OCI-LY1 (cell line): ENCODE measurements around the gene SEL1L3.

ENCODE experiments used
- EZH2 ChIP-seq: fragments of 200-600 bp; sonication (generic), shearing (Covaris generic); IDR thresholded peaks from 2 replicates; pipeline ENCODE4 v1.8.0; 2017; ENCODE audit warnings: borderline replicate concordance, mixed run types, mild to moderate bottlenecking, antibody characterized with exemption, low read length, moderate library complexity, mixed read lengths
- TF ChIP-seq, protein P1 (sequence below): fragments of 200-600 bp; sonication (generic), shearing (Covaris generic); IDR thresholded peaks from 2 replicates; pipeline ENCODE4 v1.5.1; 2017; ENCODE audit warnings: mild to moderate bottlenecking, antibody characterized with exemption, low read length, moderate library complexity, mixed read lengths

DNA sequence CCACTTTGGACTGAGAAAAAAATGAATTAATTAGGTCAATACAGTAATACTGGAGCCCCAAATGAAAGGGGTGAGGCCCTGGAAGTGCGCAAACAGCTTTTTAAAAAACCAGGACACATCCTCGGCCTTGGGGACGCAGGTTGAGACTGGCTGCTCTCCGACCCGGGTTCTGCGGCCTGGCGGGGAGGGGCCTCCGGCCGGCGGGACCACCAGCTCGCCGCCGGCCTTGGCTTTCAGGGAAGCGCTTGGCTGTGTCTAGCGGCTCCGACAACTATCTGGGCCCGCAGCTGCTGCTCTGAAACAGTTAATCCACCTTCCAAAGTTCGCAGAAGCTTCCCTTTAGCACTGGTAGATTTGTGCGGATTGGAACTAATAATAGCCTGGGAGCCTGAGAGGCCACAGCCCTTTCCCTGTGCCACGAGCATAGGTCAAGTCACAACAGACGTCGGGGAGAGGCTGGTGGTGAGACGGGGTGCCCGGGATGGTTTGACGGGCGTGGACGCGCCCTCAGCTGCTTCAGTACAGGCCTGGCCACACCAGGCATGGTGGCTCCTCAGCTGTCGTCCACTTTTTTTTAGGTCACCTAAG lies 1.1 kb upstream of the SEL1L3 start:
- TF ChIP-seq, protein P1, sequence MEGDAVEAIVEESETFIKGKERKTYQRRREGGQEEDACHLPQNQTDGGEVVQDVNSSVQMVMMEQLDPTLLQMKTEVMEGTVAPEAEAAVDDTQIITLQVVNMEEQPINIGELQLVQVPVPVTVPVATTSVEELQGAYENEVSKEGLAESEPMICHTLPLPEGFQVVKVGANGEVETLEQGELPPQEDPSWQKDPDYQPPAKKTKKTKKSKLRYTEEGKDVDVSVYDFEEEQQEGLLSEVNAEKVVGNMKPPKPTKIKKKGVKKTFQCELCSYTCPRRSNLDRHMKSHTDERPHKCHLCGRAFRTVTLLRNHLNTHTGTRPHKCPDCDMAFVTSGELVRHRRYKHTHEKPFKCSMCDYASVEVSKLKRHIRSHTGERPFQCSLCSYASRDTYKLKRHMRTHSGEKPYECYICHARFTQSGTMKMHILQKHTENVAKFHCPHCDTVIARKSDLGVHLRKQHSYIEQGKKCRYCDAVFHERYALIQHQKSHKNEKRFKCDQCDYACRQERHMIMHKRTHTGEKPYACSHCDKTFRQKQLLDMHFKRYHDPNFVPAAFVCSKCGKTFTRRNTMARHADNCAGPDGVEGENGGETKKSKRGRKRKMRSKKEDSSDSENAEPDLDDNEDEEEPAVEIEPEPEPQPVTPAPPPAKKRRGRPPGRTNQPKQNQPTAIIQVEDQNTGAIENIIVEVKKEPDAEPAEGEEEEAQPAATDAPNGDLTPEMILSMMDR = no peak
- TF ChIP-seq EZH2 = no peak
